Embryonic facial prominence (tissue), 1 donor: Measurements from ENCODE around the gene SHKBP1.
"Not testable (repeated sequence)": the region's sequence is repeated elsewhere in the genome, so short reads cannot be mapped to it uniquely, and the experiment has no call there.

Experiments used
- DNase-seq: peaks from one replicate; pipeline ENCODE4 v3.0.0-alpha.2; 2016; ENCODE audit errors: extremely low spot score

Gene SHKBP1

GRCh38 chr19:40585241-40585981, 8.7 kb downstream of the SHKBP1 start:
- DNase-seq = no peak

DNA sequence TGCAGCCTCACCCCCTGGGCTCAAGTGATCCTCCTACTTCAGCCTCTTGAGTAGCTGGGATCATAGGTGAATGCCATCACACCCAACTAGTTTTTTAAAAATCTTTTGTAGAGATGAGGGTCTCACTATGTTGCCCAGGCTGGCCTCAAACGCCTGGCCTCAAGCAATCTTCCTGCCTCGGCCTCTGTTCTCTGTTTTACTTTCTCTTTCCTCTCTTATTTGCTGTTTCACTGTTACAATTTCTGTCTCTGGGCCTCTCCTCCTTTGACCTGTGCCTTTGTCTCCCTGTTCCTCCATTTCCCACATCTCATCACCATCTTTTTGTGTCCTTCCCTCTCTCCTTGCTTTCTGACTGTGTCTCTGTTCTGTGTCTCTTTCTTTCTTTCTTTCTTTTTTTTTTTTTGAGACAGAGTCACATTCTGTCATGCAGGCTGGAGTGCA, 9.3 kb downstream of the SHKBP1 start:
- no peak for DNase-seq

- DNase-seq = no peak
Measured at GRCh38 chr19:40586611-40587010, 9.9 kb downstream of the SHKBP1 start.

DNA sequence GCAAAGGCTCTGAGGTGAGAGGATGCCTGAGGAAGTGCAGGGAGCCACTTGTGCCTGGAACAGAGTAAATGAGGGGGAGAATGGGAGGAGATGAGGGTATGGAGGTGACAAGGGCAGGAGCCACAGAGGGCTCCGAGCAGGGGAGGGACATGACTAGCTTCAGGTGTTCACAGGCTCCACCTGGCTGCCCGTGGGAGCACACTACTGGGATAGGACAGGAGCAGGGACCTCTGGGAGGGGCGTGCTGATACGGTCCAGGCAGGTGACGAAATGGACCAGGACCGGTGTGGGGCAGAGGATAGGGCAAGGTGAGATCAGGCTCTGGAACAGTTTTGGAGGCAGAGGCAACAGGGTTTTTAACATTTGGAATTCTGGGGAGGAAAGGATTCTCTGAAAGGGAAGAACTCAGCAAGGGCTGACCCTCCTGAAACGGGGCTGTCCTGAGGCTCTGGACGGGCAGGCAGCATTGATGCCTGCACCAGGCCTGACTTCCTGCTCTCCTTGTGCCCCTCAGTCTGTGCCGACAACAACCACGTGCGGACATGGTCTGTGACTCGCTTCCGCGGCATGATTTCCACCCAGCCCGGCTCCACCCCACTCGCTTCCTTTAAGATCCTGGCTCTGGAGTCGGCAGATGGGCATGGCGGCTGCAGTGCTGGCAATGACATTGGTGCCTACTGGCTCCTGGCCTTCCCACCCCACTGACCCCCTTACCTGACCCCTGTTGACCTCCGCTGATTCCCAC, 11.6 kb downstream of the SHKBP1 start:
- no peak for DNase-seq

GRCh38 chr19:40588926-40589569, 12.4 kb downstream of the SHKBP1 start:
- no peak for DNase-seq

DNA sequence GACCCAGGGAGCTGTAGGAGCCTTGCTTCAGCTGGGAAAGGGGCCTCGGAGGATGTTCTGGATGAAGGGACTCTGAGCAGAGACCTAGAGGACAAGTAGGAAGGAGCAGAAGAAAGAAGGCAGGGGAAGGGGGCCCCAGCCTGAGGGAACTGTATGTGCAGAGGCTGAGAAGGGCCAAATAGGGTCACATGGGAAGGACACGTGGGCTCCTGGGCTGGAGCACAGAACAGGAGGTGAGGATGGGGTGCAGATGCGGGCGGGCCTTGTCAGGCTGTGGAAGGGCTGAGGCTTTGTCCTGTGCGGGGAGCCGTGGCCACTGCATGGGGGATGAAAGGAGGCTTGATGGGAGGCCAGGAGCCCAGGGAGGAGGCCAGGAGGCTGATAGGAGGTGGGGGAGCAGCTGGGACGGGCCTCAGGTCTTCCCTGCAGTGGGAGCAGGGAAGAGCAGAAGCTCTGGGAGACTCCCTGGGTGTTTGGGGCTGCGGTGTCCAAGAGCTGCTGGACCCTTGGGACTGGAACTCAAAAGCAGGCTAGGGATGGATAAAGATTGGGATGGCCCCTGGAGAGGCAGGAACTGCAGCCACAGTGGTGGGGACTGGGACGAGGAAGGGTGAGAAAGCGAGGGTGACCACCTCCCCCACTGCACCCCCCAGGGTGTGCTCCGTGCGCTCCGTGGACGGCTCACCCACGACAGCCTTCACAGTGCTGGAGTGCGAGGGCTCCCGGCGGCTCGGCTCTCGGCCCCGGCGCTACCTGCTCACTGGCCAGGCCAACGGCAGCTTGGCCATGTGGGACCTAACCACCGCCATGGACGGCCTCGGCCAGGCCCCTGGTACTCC, 13.1 kb downstream of the SHKBP1 start:
- no peak for DNase-seq

DNA sequence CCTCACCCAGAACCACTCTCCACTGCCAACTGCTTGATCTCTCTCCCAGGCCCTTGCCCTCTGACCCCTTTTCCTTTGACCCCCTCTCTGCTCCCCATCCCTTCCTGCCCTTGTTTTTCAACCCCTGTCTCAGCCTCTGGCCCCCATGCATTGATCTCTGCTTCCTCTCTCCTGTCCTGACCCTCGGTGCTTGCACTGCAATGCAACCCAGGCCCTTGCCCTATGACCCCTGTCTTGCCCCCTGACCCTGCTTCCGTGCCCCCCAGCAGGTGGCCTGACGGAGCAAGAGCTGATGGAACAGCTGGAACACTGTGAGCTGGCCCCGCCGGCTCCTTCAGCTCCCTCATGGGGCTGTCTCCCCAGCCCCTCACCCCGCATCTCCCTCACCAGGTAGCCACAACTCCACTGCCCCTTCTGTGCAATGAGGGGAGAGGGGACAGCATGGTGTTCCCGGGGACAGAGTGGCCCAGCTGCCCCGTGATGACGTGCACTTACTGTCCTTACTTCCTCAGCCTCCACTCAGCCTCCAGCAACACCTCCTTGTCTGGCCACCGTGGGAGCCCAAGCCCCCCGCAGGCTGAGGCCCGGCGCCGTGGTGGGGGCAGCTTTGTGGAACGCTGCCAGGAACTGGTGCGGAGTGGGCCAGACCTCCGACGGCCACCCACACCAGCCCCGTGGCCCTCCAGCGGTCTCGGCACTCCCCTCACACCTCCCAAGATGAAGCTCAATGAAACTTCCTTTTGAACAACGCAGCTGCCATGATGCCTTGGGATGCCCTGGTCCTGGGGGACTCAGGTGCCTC, 14.0 kb downstream of the SHKBP1 start:
- DNase-seq = no peak

- not testable (repeated sequence) for DNase-seq
Measured at GRCh38 chr19:40591724-40592123, 15.1 kb downstream of the SHKBP1 start.

- DNase-seq = no peak
Measured at GRCh38 chr19:40592170-40592569, 15.5 kb downstream of the SHKBP1 start.

DNA sequence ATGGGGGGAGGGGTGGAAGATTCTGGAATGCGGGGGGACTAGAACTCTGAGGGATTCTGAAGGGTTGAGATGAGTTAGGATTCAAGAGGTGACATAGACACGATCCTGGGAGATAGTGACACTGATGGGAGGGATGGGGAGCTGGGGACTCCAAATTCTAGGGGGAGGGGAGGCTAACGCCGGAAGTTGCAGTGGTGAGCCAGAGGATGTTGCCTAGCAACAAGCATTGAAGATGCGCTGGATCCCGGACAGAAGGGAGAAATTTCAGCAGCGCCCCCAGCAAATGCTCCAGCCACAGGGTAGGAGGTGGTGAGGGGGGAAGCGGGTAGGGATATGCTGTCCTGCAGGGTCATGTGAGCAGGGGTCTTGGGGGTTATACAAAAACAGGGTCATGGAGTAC, 17.6 kb downstream of the SHKBP1 start:
- no peak for DNase-seq

DNA sequence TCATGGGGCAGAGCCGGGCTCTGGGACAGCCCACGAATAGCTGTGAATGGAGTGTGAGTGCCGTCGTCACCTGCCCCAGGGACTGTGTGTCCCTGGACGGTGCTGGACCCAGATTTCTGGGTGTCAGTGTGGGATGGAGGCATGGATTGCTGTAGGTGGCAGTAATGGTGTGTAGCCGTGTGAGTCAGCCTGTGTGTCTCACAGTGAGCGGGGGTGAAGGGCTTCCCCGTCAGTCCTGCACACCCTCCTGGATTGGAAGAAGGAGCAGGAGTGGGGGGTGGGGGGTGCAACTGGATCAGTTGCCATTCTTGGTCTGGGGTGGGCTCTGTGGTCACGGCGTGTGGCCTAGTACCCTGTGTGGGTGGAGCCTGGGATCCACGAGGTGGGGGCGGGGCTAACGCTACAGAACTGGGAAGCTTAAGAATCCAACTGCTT, 18.0 kb downstream of the SHKBP1 start:
- no peak for DNase-seq

- DNase-seq = no peak
Measured at GRCh38 chr19:40596608-40597328, 20.1 kb downstream of the SHKBP1 start.

GRCh38 chr19:40597329-40597838, 20.7 kb downstream of the SHKBP1 start:
- DNase-seq = no peak

- peak; percentile 77 for DNase-seq
Measured at GRCh38 chr19:40598121-40598917, 21.6 kb downstream of the SHKBP1 start.

- DNase-seq = no peak
Measured at GRCh38 chr19:40598918-40599307, 22.2 kb downstream of the SHKBP1 start.

GRCh38 chr19:40599331-40599901, 22.7 kb downstream of the SHKBP1 start:
- DNase-seq = no peak

DNA sequence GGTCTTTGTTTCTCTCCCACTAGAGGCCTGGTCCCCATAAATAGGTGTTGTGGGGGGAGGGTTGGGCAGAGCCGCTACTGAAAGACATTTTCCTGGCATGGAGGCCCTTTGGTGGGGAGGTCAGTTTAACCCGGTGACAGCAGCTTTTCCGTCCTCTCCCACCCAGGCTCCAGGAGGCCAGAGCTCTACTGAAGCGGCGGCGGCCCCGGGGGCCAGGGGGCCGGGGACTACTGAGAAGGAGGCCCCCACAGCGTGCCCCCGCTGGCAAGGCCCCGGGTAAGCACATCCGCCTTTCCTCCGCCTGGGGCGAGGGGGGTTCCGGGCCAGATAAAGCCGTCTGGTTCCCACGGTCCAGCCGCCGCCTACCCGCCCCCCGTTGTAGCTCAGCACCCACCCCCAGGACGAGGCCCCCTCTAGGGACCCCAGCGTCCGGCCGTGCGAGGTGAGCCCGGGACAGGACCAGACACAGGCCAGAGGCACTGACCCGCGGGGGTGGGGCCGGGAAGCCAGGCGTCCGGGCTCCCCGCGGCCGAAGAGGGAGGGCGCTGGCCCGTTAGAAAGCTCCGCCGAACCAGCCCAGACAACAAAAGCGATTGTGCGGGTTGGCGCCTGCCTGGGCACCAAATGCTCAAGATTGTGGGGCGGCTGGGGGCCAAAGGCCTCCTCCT, 23.4 kb downstream of the SHKBP1 start:
- DNase-seq = no peak

DNA sequence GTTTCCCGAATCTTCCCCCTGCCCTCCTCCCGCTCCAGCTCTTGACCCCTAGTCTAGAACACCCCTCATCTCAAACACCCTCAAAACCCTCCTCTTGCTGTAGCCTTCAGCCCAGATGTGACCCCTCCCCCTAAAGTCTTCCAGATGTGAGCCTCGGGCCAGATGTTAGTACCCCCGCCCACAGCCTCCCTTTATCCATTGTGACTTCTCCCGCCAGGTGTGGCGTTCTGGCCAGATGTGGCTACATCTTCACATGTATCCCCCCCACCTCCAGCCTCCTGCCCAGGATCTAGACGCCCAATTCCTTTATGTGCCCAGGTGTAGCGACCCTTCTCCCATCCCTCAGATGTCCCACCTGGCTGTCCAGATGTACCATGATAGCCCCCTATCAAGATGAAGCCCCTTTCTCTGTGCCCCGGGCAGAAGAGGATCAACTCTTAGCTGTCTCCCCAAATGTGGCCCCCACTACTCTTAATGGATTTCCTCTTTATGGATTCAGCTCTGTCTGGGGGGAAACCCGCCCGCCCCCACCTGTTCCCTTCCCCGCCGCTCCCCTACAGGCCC, 24.0 kb downstream of the SHKBP1 start:
- DNase-seq = no peak
